DOHH2 (cell line): ENCODE data around the gene ZSWIM5.
"Not testable (repeated sequence)": the region's sequence is repeated elsewhere in the genome, so short reads cannot be mapped to it uniquely, and the experiment has no call there.

ENCODE experiments used
- H3F3A ChIP-seq: fragments of 200-600 bp; sonication (generic), shearing (Covaris generic); 2 replicates; pipeline ENCODE4 v1.6.0; 2016; ENCODE audit warnings: antibody characterized with exemption, mild to moderate bottlenecking; ENCODE audit not compliant: control insufficient read depth, insufficient read depth
- H3K27ac ChIP-seq: fragments of 200-600 bp; sonication (generic); 2 replicates; pipeline ENCODE4 v1.5.1; 2014; ENCODE audit warnings: low read depth, mild to moderate bottlenecking, low read length, moderate library complexity
- H3K27me3 ChIP-seq: fragments of 200-600 bp; sonication (generic); 2 replicates; pipeline ENCODE4 v1.6.1; 2014; ENCODE audit warnings: mild to moderate bottlenecking, low read length, mixed read lengths; ENCODE audit not compliant: control insufficient read depth
- H3K36me3 ChIP-seq: fragments of 200-600 bp; sonication (generic); 2 replicates; pipeline ENCODE4 v1.6.1; 2014; ENCODE audit warnings: mild to moderate bottlenecking, low read length, moderate library complexity, mixed read lengths; ENCODE audit not compliant: control insufficient read depth
- H3K4me1 ChIP-seq: fragments of 200-600 bp; sonication (generic); 2 replicates; pipeline ENCODE4 v1.6.1; 2014; ENCODE audit warnings: mild to moderate bottlenecking, low read length, mixed read lengths; ENCODE audit not compliant: control insufficient read depth
- H3K4me2 ChIP-seq: fragments of 200-600 bp; sonication (generic); 2 replicates; pipeline ENCODE4 v1.6.0; 2014; ENCODE audit warnings: mild to moderate bottlenecking, low read length, moderate library complexity
- H3K4me3 ChIP-seq: fragments of 200-600 bp; sonication (generic); 2 replicates; pipeline ENCODE4 v1.5.1; 2014; ENCODE audit warnings: mild to moderate bottlenecking, low read length, mixed read lengths
- H3K79me2 ChIP-seq: fragments of 200-600 bp; sonication (generic); 2 replicates; pipeline ENCODE4 v1.6.1; 2014; ENCODE audit warnings: mild to moderate bottlenecking, low read length, mixed read lengths; ENCODE audit not compliant: control insufficient read depth
- H3K9me2 ChIP-seq: fragments of 200-600 bp; sonication (generic); replicated peaks from 2 replicates; pipeline ENCODE4 v1.6.1; 2014; ENCODE audit warnings: mild to moderate bottlenecking, low read length, mixed read lengths; ENCODE audit not compliant: control insufficient read depth
- H3K9me3 ChIP-seq: fragments of 200-600 bp; sonication (generic); 2 replicates; pipeline ENCODE4 v1.6.1; 2014; ENCODE audit warnings: antibody characterized with exemption, low read length, mixed read lengths; ENCODE audit not compliant: control insufficient read depth, insufficient read depth
- H4K20me1 ChIP-seq: fragments of 200-600 bp; sonication (generic); 2 replicates; pipeline ENCODE4 v1.6.0; 2014; ENCODE audit warnings: low read depth, mild to moderate bottlenecking, antibody characterized with exemption, low read length, moderate library complexity; ENCODE audit not compliant: control insufficient read depth, insufficient read depth
- CTCF ChIP-seq: fragments of 200-600 bp; sonication (generic); IDR thresholded peaks from one replicate; pipeline ENCODE4 v1.5.1; 2014; ENCODE audit warnings: antibody characterized with exemption, mild to moderate bottlenecking, low read depth, low read length; ENCODE audit not compliant: poor library complexity, severe bottlenecking
- EZH2phosphoT487 ChIP-seq: fragments of 200-600 bp; sonication (generic); IDR thresholded peaks from 2 replicates; pipeline ENCODE4 v1.6.1; 2017; ENCODE audit warnings: borderline replicate concordance, mild to moderate bottlenecking, antibody characterized with exemption, low read length, moderate library complexity, mixed read lengths

The ZSWIM5 gene

GRCh38 chr1:45095450-45095849, 111.0 kb downstream of the ZSWIM5 start:
- Histone ChIP-seq H3K36me3 (no peaks in the 10 kb centered on the region), H3K79me2 (no peaks in the 10 kb centered on the region), H3K27ac (no peak overlapping the region), H4K20me1 (no peaks in the 10 kb centered on the region), H3K4me3 (no peak overlapping the region), H3K9me2 (no peaks in the 10 kb centered on the region), H3F3A (no peaks in the 10 kb centered on the region), H3K4me2 (no peak overlapping the region), H3K4me1 (no peaks in the 10 kb centered on the region), H3K9me3 (no peaks in the 10 kb centered on the region), H3K27me3 (no peaks in the 10 kb centered on the region; the same call in 1 of the 2 replicates)
- TF ChIP-seq CTCF (no peak), EZH2phosphoT487 (no peak)

GRCh38 chr1:45094371-45094770, 112.0 kb downstream of the ZSWIM5 start:
- not testable (repeated sequence) for H3K27ac ChIP-seq, H4K20me1 ChIP-seq, H3K9me2 ChIP-seq, H3K4me1 ChIP-seq, H3K27me3 ChIP-seq, H3F3A ChIP-seq, H3K79me2 ChIP-seq, H3K4me2 ChIP-seq, H3K9me3 ChIP-seq, H3K4me3 ChIP-seq, H3K36me3 ChIP-seq

GRCh38 chr1:45093334-45093733, 113.1 kb downstream of the ZSWIM5 start:
- H3K4me1 ChIP-seq = no peaks in the 10 kb centered on the region
- H3K9me2 ChIP-seq = no peaks in the 10 kb centered on the region
- H3K36me3 ChIP-seq = no peaks in the 10 kb centered on the region
- TF ChIP-seq EZH2phosphoT487 = no peak
- TF ChIP-seq CTCF = no peak
- H3K4me2 ChIP-seq = no peak overlapping the region
- H3K27ac ChIP-seq = no peak overlapping the region
- H4K20me1 ChIP-seq = no peaks in the 10 kb centered on the region
- no peaks in the 10 kb centered on the region for H3F3A ChIP-seq
- no peak overlapping the region for H3K4me3 ChIP-seq
- no peaks in the 10 kb centered on the region for H3K79me2 ChIP-seq
- H3K27me3 ChIP-seq = no peaks in the 10 kb centered on the region; the same call in none of the 2 replicates
- H3K9me3 ChIP-seq = no peaks in the 10 kb centered on the region

GRCh38 chr1:45089711-45090110, 116.7 kb downstream of the ZSWIM5 start:
- no peaks in the 10 kb centered on the region for H4K20me1 ChIP-seq
- no peaks in the 10 kb centered on the region for H3K79me2 ChIP-seq
- no peaks in the 10 kb centered on the region for H3K9me3 ChIP-seq
- H3K27me3 ChIP-seq = no peaks in the 10 kb centered on the region; the same call in 1 of the 2 replicates
- H3K9me2 ChIP-seq = no peaks in the 10 kb centered on the region
- TF ChIP-seq EZH2phosphoT487 (no peak), CTCF (no peak)
- no peaks in the 10 kb centered on the region for H3K36me3 ChIP-seq
- H3K4me2 ChIP-seq = no peak overlapping the region
- H3K4me3 ChIP-seq = no peak overlapping the region
- H3F3A ChIP-seq = no peaks in the 10 kb centered on the region
- no peaks in the 10 kb centered on the region for H3K4me1 ChIP-seq
- H3K27ac ChIP-seq = no peak overlapping the region
